HG03039 (cell line): ENCODE data around the gene TSSK1B.
"Not testable (repeated sequence)": the region's sequence is repeated elsewhere in the genome, so short reads cannot be mapped to it uniquely, and the experiment has no call there.

Source experiments
- ATAC-seq: cut with Tn5 transposase; IDR thresholded peaks from one replicate; pipeline ENCODE4 v1.9.1; 2021; ENCODE audit warnings: mild to moderate bottlenecking, moderate library complexity; ENCODE audit not compliant: unreplicated experiment

TSSK1B gene

DNA sequence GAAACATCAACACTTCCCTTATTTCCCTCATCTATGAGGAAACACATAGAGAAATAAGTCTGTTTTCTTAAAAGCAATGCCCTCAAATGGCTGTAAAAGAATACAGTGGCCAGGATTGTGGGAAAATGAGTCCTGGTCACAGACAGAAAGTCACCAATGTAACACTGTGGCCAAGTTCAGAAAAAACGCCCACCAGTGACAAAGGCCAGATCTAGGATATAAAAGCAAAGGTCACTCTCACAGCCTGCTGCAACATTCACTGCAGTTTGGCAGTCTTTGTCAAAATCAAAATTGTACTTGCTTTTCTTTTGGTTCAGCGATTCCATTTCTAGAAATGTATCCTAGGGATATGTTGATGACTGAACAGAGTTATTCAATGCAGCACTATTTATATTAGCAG is 30.5 kb downstream of the TSSK1B start:
- ATAC-seq, result no peak

GRCh38 chr5:113397986-113398385 is 36.8 kb downstream of the TSSK1B start:
- not testable (repeated sequence) for ATAC-seq

GRCh38 chr5:113397046-113397445 is 37.7 kb downstream of the TSSK1B start:
- ATAC-seq, result no peak

DNA sequence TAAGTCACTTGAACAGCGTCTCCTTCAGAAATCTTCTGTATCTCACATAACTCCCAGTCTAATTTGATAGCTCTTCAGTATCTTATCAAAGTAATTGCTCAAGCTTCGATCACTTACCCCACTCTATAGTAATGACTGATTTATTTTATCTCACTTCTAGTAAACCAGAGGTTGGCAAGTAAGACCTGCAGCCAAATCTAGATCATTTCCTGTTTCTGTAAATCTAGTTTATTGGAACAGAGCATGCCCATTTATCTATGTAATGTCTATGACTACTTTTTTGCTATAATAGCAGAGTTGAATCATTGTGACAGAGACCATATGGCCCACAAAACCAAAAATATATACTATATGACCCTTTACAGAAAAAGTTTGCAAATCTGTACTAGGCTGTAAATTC is 40.1 kb downstream of the TSSK1B start:
- ATAC-seq, result no peak

- ATAC-seq, result no peak
Measured at GRCh38 chr5:113390224-113390623, 44.6 kb downstream of the TSSK1B start.

DNA sequence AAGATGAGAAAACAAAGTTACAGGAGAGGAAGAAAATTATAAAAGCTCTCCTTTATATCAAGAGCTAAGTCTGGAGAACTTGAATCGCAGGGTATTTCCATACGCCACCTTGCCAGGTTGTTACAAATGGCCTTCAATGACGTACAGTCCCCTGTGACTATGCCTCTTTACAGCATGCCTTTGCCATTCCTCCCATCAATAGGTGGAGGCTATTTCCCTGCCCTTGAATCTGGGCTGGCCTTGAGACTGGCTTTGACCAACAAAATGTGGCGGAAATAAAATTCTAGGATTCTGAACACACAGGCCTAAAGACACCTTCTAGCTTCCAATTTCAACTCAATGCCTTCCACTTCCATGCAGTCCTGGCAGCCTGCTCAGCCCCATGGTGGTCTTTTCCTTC is 45.7 kb downstream of the TSSK1B start:
- no peak for ATAC-seq

- no peak for ATAC-seq
Measured at GRCh38 chr5:113387844-113388243, 46.9 kb downstream of the TSSK1B start.

DNA sequence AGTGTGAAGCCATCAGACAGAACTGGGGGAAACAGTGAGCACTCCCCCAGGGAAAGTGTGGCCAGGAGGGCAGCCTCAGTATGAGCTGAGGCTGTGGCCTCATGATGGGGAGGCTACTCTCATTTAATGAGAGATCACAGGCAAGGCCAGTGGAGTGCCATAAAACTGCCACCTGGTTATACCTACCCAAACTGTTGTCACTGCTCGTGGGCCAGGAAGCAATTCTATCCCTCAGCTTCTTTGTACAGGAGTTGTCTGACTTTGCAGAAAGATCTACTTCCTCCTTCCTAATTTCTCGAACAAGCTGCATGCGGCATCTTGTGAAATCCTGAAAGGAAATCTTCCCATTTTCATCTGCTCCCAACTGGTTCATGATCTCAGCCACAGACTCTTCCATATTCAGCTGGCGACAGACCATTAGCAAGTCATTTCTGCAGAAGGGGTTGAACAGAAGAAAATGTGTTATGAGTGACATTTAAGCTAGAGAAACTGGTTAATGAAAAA is 50.0 kb downstream of the TSSK1B start:
- no peak for ATAC-seq

DNA sequence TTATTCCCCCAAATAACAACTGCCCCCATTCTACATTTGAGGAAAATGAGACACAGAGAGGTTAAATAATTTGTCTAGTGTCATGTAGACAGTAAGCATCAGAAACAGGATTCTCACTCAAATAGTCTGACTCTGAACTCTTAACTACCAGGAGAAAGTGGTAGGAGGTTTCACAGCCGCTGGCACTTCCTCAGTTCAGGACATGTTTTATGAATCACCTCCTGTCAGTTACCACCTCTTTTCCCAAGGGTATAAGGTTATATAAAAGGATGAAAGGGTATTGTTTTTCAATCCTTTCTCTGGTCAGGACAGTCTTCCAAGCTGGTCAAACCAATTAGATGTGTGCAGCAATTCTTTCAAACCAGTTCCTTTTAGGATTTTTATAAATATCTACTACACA is 52.1 kb downstream of the TSSK1B start:
- ATAC-seq, result no peak
